ENCODE measurements around the gene MXI1. TPM values are rescaled to one million over a fixed set of nuclear protein-coding genes. Genes with fewer than 3 reads are reported as not detected.

The MXI1 gene
- total RNA-seq, 1 donor from 2014 or later, result 72.2 TPM

GRCh38 chr10:110285501-110285900 lies 78.1 kb downstream of the MXI1 start:
- intact Hi-C loops (cut with DNase I), result loop anchor here (10.0 kb wide), 1 partner anchor 401 kb away; no protein-coding TSS in a partner anchor

DNA sequence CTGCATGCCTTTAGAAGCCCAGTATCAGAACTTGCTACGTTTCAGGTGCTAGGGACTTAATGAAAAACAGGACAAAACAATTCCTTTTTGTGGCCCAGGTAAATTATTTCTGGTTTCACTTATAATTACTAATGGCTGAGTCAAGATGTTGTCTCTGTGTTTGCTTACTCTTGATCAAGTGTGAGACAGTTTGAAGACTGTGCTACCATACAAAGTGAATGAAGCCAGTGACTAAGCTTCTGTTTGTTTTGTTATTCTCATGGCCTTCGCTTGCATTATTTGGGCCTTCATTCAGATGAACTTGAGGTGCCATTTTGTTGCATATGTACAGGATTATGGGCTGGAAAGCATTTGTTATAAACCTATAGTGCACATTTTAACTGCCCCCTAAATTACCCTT lies 79.4 kb downstream of the MXI1 start:
- DNase-seq (ENCODE audit: low spot score) (no peak), ATAC-seq (no peak)
- intact Hi-C loops (cut with DNase I), result loop anchor here (10.0 kb wide), 1 partner anchor 402 kb away; no protein-coding TSS in a partner anchor

More at GRCh38 chr10:110285501-110285900, 78.1 kb downstream of the MXI1 start:
- no peak for ATAC-seq
- no peak for DNase-seq (ENCODE audit: low spot score)

DNA sequence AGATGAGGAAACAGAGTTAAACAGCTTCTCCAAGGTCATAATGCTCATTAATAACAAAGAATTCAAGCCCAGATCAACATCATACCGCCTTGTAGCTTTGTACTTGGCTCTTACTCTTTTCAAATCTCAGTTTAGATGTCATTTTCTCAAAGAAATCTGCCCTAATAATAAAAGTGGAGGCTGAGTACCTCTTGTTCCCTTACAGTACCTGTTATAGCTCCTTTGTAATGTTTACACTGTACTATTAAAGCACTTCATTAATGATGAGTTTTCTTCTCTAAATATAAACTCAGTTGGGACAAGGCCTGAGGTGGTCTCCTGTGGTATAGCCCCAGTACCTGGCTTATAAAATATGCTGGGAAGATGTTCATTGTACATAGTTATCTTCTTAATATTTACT lies 89.6 kb downstream of the MXI1 start:
- intact Hi-C loops (cut with DNase I), result no loop called here
- ATAC-seq (no peak), DNase-seq (ENCODE audit: low spot score) (no peak)

- ATAC-seq, result no peak
- intact Hi-C loops (cut with DNase I), result no loop called here
- DNase-seq (ENCODE audit: low spot score), result no peak
Measured at GRCh38 chr10:110300486-110300986, 93.1 kb downstream of the MXI1 start.

DNA sequence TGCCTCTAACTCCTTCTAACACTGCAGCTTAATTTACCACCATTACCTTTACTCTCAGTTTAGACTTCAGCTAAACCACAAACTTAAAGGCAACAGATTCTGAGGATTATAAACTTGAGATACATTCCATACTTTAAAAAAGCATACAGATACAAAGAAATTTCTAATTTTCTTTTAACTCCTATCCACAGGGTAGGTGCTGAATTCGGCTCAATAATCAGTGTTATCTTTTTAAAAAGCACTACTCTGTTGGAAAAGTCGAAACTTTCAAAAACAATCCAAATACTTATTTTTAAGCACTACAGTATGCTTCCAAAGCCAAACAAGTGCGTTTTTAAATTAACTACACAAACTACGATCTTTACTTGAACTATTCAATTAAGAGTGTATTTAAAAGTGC lies 96.3 kb downstream of the MXI1 start:
- ATAC-seq (no peak), DNase-seq (ENCODE audit: low spot score) (no peak)
- intact Hi-C loops (cut with DNase I), result no loop called here

DNA sequence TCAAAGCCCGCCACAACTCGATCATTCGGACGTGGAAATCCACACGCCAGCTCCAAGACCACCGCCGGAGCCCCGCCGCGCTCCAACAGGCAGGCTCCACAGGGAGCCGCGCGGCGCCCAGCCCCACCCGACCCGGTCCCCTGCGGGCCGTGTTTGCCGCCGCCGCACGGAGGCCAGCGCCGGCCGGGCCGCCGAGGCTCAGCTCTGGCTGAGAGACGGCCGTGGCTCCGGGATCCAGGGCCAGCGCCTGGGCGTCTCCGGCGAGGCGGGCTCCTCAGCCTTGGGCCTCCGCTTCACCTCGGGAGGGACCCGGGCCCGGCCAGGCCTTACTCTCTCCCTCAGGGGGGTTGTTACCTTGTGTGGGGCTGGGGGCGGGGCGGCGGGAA lies 97.0 kb downstream of the MXI1 start:
- ATAC-seq (peak; percentile 69), DNase-seq (ENCODE audit: low spot score) (no peak)
- intact Hi-C loops (cut with DNase I), result no loop called here

- peak; percentile 99 for DNase-seq (ENCODE audit: low spot score)
- peak; percentile 98 for ATAC-seq
- intact Hi-C loops (cut with DNase I), result no loop called here
Measured at GRCh38 chr10:110304780-110305421, 97.5 kb downstream of the MXI1 start, which contains the start of gene SMNDC1. SMNDC1 (minus strand) TSS chr10:110304920; CDS start chr10:110303587, 1,333 bp downstream.

DNA sequence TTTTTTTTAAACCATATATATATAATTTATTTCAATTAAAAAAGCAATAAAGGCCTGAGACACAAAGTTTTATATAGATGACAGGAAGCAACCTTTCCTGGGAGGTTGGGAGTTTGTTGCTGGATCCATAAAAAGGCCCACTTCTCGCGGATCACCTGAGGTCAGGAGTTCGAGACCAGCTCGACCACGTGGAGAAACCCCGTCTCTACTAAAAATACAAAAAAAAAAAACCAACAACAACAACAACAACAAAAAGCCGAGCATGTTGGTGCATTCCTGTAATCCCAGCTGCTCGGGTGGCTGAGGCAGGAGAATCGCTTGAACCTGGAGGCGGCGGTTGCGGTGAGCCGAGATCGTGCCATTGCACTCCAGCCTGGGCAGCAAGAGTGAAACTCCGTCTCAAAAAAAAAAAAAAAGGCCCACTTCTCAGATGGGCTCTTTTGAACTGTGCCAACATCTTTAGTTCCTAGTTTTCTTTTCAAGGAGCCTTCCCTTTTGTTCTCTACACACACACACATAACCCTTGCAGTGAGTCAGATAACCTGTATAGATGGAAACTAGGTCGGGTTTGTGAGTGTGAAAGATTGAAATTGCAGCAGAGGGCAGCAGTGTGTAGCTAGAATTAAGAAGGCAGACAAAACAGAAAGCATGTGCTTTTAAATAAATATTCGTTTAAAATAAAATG lies 98.5 kb downstream of the MXI1 start:
- ATAC-seq (peak; percentile 68), DNase-seq (ENCODE audit: low spot score) (no peak)
- intact Hi-C loops (cut with DNase I), result no loop called here

- ATAC-seq (no peak), DNase-seq (ENCODE audit: low spot score) (no peak)
- intact Hi-C loops (cut with DNase I), result no loop called here
Measured at GRCh38 chr10:110306452-110306768, 99.0 kb downstream of the MXI1 start.

GRCh38 chr10:110307805-110308204 lies 100.4 kb downstream of the MXI1 start:
- intact Hi-C loops (cut with DNase I), result no loop called here
- DNase-seq (ENCODE audit: low spot score) (no peak), ATAC-seq (no peak)

DNA sequence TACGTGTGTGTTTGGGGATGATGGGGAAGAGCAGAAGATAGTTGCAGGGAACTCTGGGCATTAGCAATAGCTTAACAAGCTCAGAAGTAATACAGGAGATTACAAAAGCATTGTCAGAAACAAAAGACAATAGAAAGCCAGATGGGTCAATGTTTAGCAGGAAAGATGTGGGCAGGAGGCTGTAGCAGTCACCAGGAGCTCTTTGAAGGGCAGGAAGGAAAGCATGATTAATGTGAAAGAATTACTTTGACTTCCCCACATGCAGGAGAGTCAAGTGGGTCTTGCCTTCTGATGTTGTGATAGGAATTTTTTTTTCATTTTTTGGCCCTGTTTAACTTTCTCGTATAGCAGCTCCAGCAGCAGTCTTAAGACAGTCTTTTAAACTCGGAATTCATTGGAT lies 103.3 kb downstream of the MXI1 start:
- intact Hi-C loops (cut with DNase I), result loop anchor here (5.0 kb wide), 1 partner anchor 237 kb away; no protein-coding TSS in a partner anchor
- no peak for DNase-seq (ENCODE audit: low spot score)
- ATAC-seq, result no peak

DNA sequence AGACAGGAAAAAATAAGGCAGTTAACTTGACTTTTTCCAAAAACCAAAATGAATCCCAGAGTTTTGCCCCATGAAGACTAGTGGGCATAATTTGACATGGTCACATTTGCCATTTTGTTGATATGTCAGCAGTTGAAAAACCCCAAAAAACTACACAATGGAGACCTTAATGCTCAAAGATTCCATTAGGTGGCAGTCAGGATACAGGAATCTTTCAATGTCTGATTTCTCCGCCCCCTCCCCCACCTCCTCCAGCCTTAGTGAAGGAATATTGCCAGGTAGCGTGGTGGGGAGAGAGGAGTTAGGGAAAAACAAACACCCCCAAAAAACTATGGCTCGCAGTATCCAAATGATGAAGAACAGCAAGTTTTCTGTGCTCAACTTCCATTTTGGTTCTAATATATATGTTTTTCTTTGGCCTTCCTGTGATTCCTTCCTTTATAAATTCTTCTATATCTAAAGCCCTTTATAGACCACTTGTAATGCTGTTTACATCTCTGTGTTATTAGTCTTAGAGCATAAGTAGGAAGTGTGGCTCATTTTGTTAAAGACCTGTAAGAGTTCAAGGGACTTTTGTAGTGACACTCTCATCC lies 104.0 kb downstream of the MXI1 start:
- DNase-seq (ENCODE audit: low spot score), result no peak

GRCh38 chr10:110312206-110312605 lies 104.8 kb downstream of the MXI1 start:
- ATAC-seq, result no peak
- intact Hi-C loops (cut with DNase I), result loop anchor here (5.0 kb wide), 1 partner anchor 235 kb away; no protein-coding TSS in a partner anchor
- no peak for DNase-seq (ENCODE audit: low spot score)

More for the DNA sequence above, 104.0 kb downstream of the MXI1 start:
- ATAC-seq, result peak; percentile 79
- intact Hi-C loops (cut with DNase I), result loop anchor here (5.0 kb wide), 1 partner anchor 236 kb away; no protein-coding TSS in a partner anchor

GRCh38 chr10:110313674-110314073 lies 106.3 kb downstream of the MXI1 start:
- DNase-seq (ENCODE audit: low spot score) (no peak), ATAC-seq (no peak)
- intact Hi-C loops (cut with DNase I), result loop anchor here (5.0 kb wide), 1 partner anchor 234 kb away; no protein-coding TSS in a partner anchor

- DNase-seq (ENCODE audit: low spot score), result no peak
- intact Hi-C loops (cut with DNase I), result no loop called here
- no peak for ATAC-seq
Measured at GRCh38 chr10:110317866-110318850, 110.8 kb downstream of the MXI1 start.

- intact Hi-C loops (cut with DNase I), result no loop called here
- DNase-seq (ENCODE audit: low spot score), result no peak
- no peak for ATAC-seq
Measured at GRCh38 chr10:110321869-110322620, 114.6 kb downstream of the MXI1 start.

GRCh38 chr10:110323503-110323902 lies 116.1 kb downstream of the MXI1 start:
- DNase-seq (ENCODE audit: low spot score) (no peak), ATAC-seq (no peak)
- intact Hi-C loops (cut with DNase I), result no loop called here

DNA sequence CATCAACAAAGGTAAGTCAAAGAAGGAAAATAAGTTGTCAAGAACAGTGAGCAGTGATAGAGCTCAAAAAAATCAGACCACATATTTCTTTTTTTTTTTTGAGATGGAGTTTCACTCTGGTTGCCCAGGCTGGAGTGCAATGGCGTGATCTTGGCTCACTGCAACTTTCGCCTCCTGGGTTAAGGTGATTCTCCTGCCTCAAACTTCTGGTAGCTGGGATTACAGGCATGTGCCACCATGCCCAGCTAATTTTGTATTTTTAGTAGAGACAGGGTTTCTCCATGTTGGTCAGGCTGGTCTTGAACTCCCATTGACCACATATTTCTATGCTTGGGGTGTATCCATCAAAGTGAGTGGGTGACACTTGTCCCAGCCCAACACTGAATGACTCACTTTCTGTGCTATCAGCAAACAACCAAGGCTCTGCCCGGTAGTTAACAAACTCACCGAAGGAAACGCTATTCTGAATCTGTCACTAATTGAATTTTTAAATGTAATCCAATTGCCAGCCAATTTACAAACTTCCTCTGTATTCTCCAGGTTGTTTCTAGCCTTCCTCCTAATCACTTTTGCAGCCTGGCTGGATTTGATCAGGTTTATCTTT lies 116.9 kb downstream of the MXI1 start:
- ATAC-seq (no peak), DNase-seq (ENCODE audit: low spot score) (no peak)
- intact Hi-C loops (cut with DNase I), result no loop called here

Data from sciatic nerve (tissue), 2 donors.